OCI-LY1 (cell line): Measurements from ENCODE around the gene KCNMA1.

Experiments
- H2AFZ ChIP-seq: fragments of 200-600 bp; sonication (generic), shearing (Covaris generic); 2 replicates; pipeline ENCODE4 v1.6.0; 2014; ENCODE audit warnings: antibody characterized with exemption, mild to moderate bottlenecking, low read length
- H3F3A ChIP-seq: fragments of 200-600 bp; sonication (generic), shearing (Covaris generic); 2 replicates; pipeline ENCODE4 v1.6.0; 2014; ENCODE audit warnings: mild to moderate bottlenecking, antibody characterized with exemption, low read length, moderate library complexity; ENCODE audit not compliant: insufficient read depth
- H3K27ac ChIP-seq: fragments of 200-600 bp; sonication (generic); 2 replicates; pipeline ENCODE4 v1.5.1; 2014; ENCODE audit warnings: low read length, mixed run types, mild to moderate bottlenecking, low read depth; ENCODE audit not compliant: poor library complexity, severe bottlenecking
- H3K27me3 ChIP-seq: fragments of 200-600 bp; sonication (generic); 2 replicates; pipeline ENCODE4 v1.6.0; 2014; ENCODE audit warnings: antibody characterized with exemption, mild to moderate bottlenecking, low read length, moderate library complexity; ENCODE audit not compliant: insufficient read depth
- H3K36me3 ChIP-seq: fragments of 200-600 bp; sonication (generic); 2 replicates; pipeline ENCODE4 v1.6.1; 2014; ENCODE audit warnings: mild to moderate bottlenecking, antibody characterized with exemption, low read length, moderate library complexity, mixed read lengths; ENCODE audit not compliant: insufficient read depth
- H3K4me1 ChIP-seq: fragments of 200-600 bp; sonication (generic); 2 replicates; pipeline ENCODE4 v1.5.1; 2014; ENCODE audit warnings: mild to moderate bottlenecking, low read length, moderate library complexity; ENCODE audit not compliant: insufficient read depth, severe bottlenecking
- H3K4me2 ChIP-seq: fragments of 200-600 bp; sonication (generic), shearing (Covaris generic); 2 replicates; pipeline ENCODE4 v1.6.1; 2014; ENCODE audit warnings: low read length
- H3K4me3 ChIP-seq: fragments of 200-600 bp; sonication (generic); 2 replicates; pipeline ENCODE4 v1.5.1; 2014; ENCODE audit warnings: low read length, low read depth, mild to moderate bottlenecking, mixed read lengths; ENCODE audit not compliant: poor library complexity, severe bottlenecking
- H3K79me2 ChIP-seq: fragments of 200-600 bp; shearing (Covaris generic); 2 replicates; pipeline ENCODE4 v1.6.1; 2016; ENCODE audit warnings: mixed run types, low read length, mixed read lengths; ENCODE audit not compliant: insufficient read depth
- H3K9ac ChIP-seq: fragments of 200-600 bp; sonication (generic), shearing (Covaris generic); 2 replicates; pipeline ENCODE4 v1.6.1; 2014; ENCODE audit warnings: mild to moderate bottlenecking, low read length, mixed read lengths
- H3K9me2 ChIP-seq: fragments of 200-600 bp; sonication (generic), shearing (Covaris generic); 2 replicates; pipeline ENCODE4 v1.6.1; 2014; ENCODE audit warnings: low read depth, mild to moderate bottlenecking, low read length, mixed read lengths
- H3K9me3 ChIP-seq: fragments of 200-600 bp; shearing (Covaris generic); 2 replicates; pipeline ENCODE4 v1.6.1; 2014; ENCODE audit warnings: low read length, mixed read lengths
- H4K20me1 ChIP-seq: fragments of 200-600 bp; sonication (generic), shearing (Covaris generic); 2 replicates; pipeline ENCODE4 v1.6.0; 2016; ENCODE audit warnings: mild to moderate bottlenecking, low read length; ENCODE audit not compliant: insufficient read depth
- CTCF ChIP-seq: fragments of 200-600 bp; sonication (generic), shearing (Covaris generic); IDR thresholded peaks from 2 replicates; pipeline ENCODE4 v1.5.1; 2017; ENCODE audit warnings: mild to moderate bottlenecking, antibody characterized with exemption, low read length, moderate library complexity, mixed read lengths
- EZH2 ChIP-seq: fragments of 200-600 bp; sonication (generic), shearing (Covaris generic); IDR thresholded peaks from 2 replicates; pipeline ENCODE4 v1.8.0; 2017; ENCODE audit warnings: borderline replicate concordance, mixed run types, mild to moderate bottlenecking, antibody characterized with exemption, low read length, moderate library complexity, mixed read lengths

The KCNMA1 gene

GRCh38 chr10:77649333-77650331 is 12.0 kb upstream of the KCNMA1 start:
- H3K79me2 ChIP-seq = no peaks in the 10 kb centered on the region
- H3F3A ChIP-seq = no peaks in the 10 kb centered on the region
- no peak overlapping the region for H3K4me2 ChIP-seq
- no peaks in the 10 kb centered on the region for H3K27me3 ChIP-seq
- TF ChIP-seq CTCF (no peak), EZH2 (no peak)
- H3K27ac ChIP-seq = no peak overlapping the region
- no peak overlapping the region for H2AFZ ChIP-seq
- H3K36me3 ChIP-seq = no peaks in the 10 kb centered on the region
- H4K20me1 ChIP-seq = no peaks in the 10 kb centered on the region
- H3K4me1 ChIP-seq = no peaks in the 10 kb centered on the region
- H3K9ac ChIP-seq = no peak overlapping the region
- no peak overlapping the region for H3K4me3 ChIP-seq
- H3K9me3 ChIP-seq = 0 out of 2 replicates have a peak, but pooled peaks cover 2% of the 10 kb centered on the region
- H3K9me2 ChIP-seq = no peaks in the 10 kb centered on the region

DNA sequence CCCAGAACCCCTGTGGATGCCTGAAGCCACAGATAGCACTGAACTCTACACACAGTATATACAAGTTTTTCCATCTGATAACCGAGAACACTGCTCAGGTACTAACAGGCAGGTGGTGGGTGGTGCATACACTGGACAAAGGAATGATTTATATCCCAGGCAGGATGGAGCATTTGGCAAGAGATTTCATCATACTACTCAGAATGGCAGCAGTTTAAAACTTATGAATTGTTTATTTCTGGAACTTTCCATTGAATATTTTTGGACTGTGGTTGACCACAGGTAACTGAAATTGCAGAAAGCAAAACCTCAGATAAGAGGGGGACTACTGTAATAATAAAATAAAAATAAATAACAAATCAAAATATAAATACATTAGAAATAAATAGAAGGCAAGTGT is 10.9 kb upstream of the KCNMA1 start:
- H3K9ac ChIP-seq = no peak overlapping the region
- H2AFZ ChIP-seq = no peak overlapping the region
- H3K27ac ChIP-seq = no peak overlapping the region

GRCh38 chr10:77647543-77648293 is 10.1 kb upstream of the KCNMA1 start:
- no peak overlapping the region for H3K27ac ChIP-seq
- no peak overlapping the region for H3K4me3 ChIP-seq
- no peaks in the 10 kb centered on the region for H3F3A ChIP-seq
- no peaks in the 10 kb centered on the region for H3K9me2 ChIP-seq
- no peak for TF ChIP-seq EZH2
- no peak for TF ChIP-seq CTCF
- H3K9me3 ChIP-seq = no peaks in the 10 kb centered on the region
- no peak overlapping the region for H3K4me2 ChIP-seq
- H3K27me3 ChIP-seq = no peaks in the 10 kb centered on the region
- H3K9ac ChIP-seq = no peak overlapping the region
- H4K20me1 ChIP-seq = no peaks in the 10 kb centered on the region
- no peaks in the 10 kb centered on the region for H3K79me2 ChIP-seq
- no peaks in the 10 kb centered on the region for H3K4me1 ChIP-seq
- no peak overlapping the region for H2AFZ ChIP-seq
- H3K36me3 ChIP-seq = no peaks in the 10 kb centered on the region

More for the DNA sequence above, 10.9 kb upstream of the KCNMA1 start:
- no peaks in the 10 kb centered on the region for H3K79me2 ChIP-seq
- no peaks in the 10 kb centered on the region for H3F3A ChIP-seq
- TF ChIP-seq EZH2 (no peak), CTCF (no peak)
- H3K9me2 ChIP-seq = no peaks in the 10 kb centered on the region
- H3K4me3 ChIP-seq = no peak overlapping the region
- no peaks in the 10 kb centered on the region for H4K20me1 ChIP-seq
- H3K4me1 ChIP-seq = no peaks in the 10 kb centered on the region
- no peaks in the 10 kb centered on the region for H3K27me3 ChIP-seq
- H3K36me3 ChIP-seq = no peaks in the 10 kb centered on the region
- no peak overlapping the region for H3K4me2 ChIP-seq
- H3K9me3 ChIP-seq = 0 out of 2 replicates have a peak, but pooled peaks cover 2% of the 10 kb centered on the region
